HEK293T (cell line): ENCODE measurements around the gene ADORA2B.

Experiments used
- CTCF ChIA-PET: fragments of 350-600 bp; formaldehyde crosslinking; extraction: SDS; loops from one replicate; lab custom pipeline; 2021; ENCODE audit warnings: antibody characterized with exemption, inconsistent platforms; lab: Yijun Ruan, JAX
- POLR2A ChIA-PET: fragments of 350-600 bp; formaldehyde crosslinking; extraction: SDS; loops from one replicate; lab custom pipeline; 2020; ENCODE audit warnings: antibody characterized with exemption, inconsistent platforms; lab: Yijun Ruan, JAX
- DNase-seq: peaks from one replicate; pipeline ENCODE4 v3.0.0; 2012; ENCODE audit warnings: mixed read lengths; ENCODE audit errors: extremely low spot score
- ARNT ChIP-seq: fragments of 450-650 bp; IDR thresholded peaks from 2 replicates; pipeline ENCODE4 v1.6.1; 2017; ENCODE audit warnings: mild to moderate bottlenecking
- BHLHE40 ChIP-seq: fragments of 450-650 bp; IDR thresholded peaks from 2 replicates; pipeline ENCODE4 v1.6.1; 2016; ENCODE audit warnings: mild to moderate bottlenecking, moderate library complexity, borderline replicate concordance
- CTBP1 ChIP-seq: fragments of 450-650 bp; IDR thresholded peaks from 2 replicates; pipeline ENCODE4 v1.6.1; 2016; ENCODE audit warnings: borderline replicate concordance
- ELF4 ChIP-seq: fragments of 450-650 bp; IDR thresholded peaks from 2 replicates; pipeline ENCODE4 v1.6.1; 2017; ENCODE audit warnings: antibody characterized with exemption
- FOXA1 ChIP-seq: fragments of 450-650 bp; IDR thresholded peaks from 2 replicates; pipeline ENCODE4 v1.6.1; 2016; ENCODE audit warnings: mild to moderate bottlenecking
- FOXK2 ChIP-seq: fragments of 450-650 bp; IDR thresholded peaks from 2 replicates; pipeline ENCODE4 v1.6.1; 2016; ENCODE audit warnings: mild to moderate bottlenecking
- FOXM1 ChIP-seq: fragments of 450-650 bp; IDR thresholded peaks from 2 replicates; pipeline ENCODE4 v1.6.1; 2017; ENCODE audit warnings: mild to moderate bottlenecking, borderline replicate concordance
- HDGF ChIP-seq: fragments of 450-650 bp; IDR thresholded peaks from 2 replicates; pipeline ENCODE4 v1.6.1; 2017; ENCODE audit warnings: antibody characterized with exemption, borderline replicate concordance
- L3MBTL2 ChIP-seq: fragments of 450-650 bp; conservative IDR thresholded peaks from 2 replicates; pipeline ENCODE4 v1.6.1; 2016; ENCODE audit warnings: mild to moderate bottlenecking
- LEF1 ChIP-seq: fragments of 450-650 bp; IDR thresholded peaks from 2 replicates; pipeline ENCODE4 v1.6.1; 2017; ENCODE audit warnings: mild to moderate bottlenecking, borderline replicate concordance
- NFRKB ChIP-seq: fragments of 450-650 bp; IDR thresholded peaks from 2 replicates; pipeline ENCODE4 v1.6.1; 2016; ENCODE audit warnings: mild to moderate bottlenecking, moderate library complexity
- PKNOX1 ChIP-seq: fragments of 450-650 bp; IDR thresholded peaks from 2 replicates; pipeline ENCODE4 v1.6.1; 2016
- SP1 ChIP-seq: fragments of 450-650 bp; IDR thresholded peaks from 2 replicates; pipeline ENCODE4 v1.6.1; 2017
- SUZ12 ChIP-seq: fragments of 450-650 bp; IDR thresholded peaks from 2 replicates; pipeline ENCODE4 v1.6.1; 2016; ENCODE audit warnings: mild to moderate bottlenecking
- TARDBP ChIP-seq: fragments of 450-650 bp; IDR thresholded peaks from 2 replicates; pipeline ENCODE4 v1.6.1; 2016
- ZNF384 ChIP-seq: fragments of 450-650 bp; IDR thresholded peaks from 2 replicates; pipeline ENCODE4 v1.6.1; 2016

ADORA2B gene

DNA sequence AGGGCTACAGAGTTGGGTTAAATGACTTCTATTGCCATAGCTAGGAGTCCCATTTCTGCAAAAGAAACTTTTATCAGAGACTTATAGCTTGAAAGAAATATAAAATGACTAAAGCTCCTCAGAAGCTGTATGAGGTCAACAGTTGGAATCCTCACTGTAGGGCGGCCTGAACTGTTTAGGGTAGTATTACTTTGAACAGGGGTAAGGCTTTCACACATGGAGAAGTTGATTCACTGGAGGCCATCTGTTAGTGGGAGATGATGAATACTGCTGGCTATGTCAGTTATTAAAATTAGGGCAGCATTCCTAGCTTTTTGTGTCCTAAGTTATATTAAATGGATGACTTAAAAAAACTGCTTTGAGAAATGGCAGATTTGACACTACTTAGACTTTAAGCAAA lies 60.7 kb downstream of the ADORA2B start:
- TF ChIP-seq TARDBP (no peak), LEF1 (no peak), NFRKB (no peak), SP1 (no peak), FOXA1 (no peak), ZNF384 (no peak)
- DNase-seq, result no peak
- ChIA-PET CTCF (no interaction called here), POLR2A (interaction anchor here (0.8 to 1.2 kb wide), 3 partner anchors 10 to 148 kb away, joined by 3 to 5 read pairs (median 3); no protein-coding TSS in a partner anchor)

- DNase-seq, result no peak
- POLR2A ChIA-PET, result no interaction called here
- TF ChIP-seq ZNF384 (no peak), L3MBTL2 (no peak), TARDBP (no peak), ELF4 (no peak), FOXM1 (no peak), PKNOX1 (no peak), FOXK2 (no peak), NFRKB (no peak)
- CTCF ChIA-PET, result no interaction called here
Measured at GRCh38 chr17:16007439-16007838, 62.5 kb downstream of the ADORA2B start.

GRCh38 chr17:16013943-16014407 lies 69.0 kb downstream of the ADORA2B start:
- peak; percentile 43 for DNase-seq
- CTCF ChIA-PET, result interaction anchor here (1.2 kb wide), 1 partner anchor 198 kb away, joined by 3 read pairs; no protein-coding TSS in a partner anchor
- POLR2A ChIA-PET, result interaction anchor here (4.5 kb wide), 1 partner anchor 14 kb away, joined by 34 read pairs; the partner anchor contains the start of genes TTC19 and ZSWIM7
- TF ChIP-seq ARNT (no peak), SP1 (no peak), ZNF384 (no peak), BHLHE40 (no peak), CTBP1 (no peak), FOXK2 (no peak), L3MBTL2 (no peak), HDGF (no peak), SUZ12 (no peak)

DNA sequence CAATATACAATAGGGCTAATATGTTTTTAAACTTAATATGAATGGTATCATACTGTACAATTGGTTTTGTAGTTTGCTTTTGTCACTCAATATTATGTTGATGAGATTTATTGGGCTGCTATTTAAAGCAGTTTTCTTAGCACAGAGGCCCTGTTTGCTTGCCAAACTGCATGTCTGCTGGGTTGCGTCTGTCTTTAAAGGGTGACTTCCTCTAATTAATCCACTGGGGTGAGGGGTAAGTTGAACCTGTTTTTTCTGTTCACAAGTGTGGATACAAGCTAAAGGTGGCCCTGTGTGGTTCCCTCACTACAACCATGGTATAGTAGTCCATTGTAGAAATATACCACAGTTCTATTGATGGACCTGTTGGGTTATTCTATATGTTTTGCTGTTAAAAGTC lies 74.4 kb downstream of the ADORA2B start:
- TF ChIP-seq TARDBP, result no peak
- TF ChIP-seq FOXM1, result no peak
- TF ChIP-seq BHLHE40, result no peak
- TF ChIP-seq NFRKB, result no peak
- no peak for TF ChIP-seq PKNOX1
- no peak for TF ChIP-seq FOXA1
- no peak for TF ChIP-seq ARNT
- POLR2A ChIA-PET, result interaction anchor here (1.4 kb wide), 1 partner anchor 20 kb away, joined by 3 read pairs; the partner anchor contains the start of genes TTC19 and ZSWIM7
- DNase-seq, result no peak
- CTCF ChIA-PET, result no interaction called here

- TF ChIP-seq FOXM1, result no peak
- no peak for TF ChIP-seq ELF4
- TF ChIP-seq ARNT, result no peak
- TF ChIP-seq PKNOX1, result no peak
- TF ChIP-seq SP1, result no peak
- no peak for TF ChIP-seq HDGF
- TF ChIP-seq ZNF384, result no peak
- no peak for TF ChIP-seq FOXA1
- TF ChIP-seq FOXK2, result no peak
- ChIA-PET POLR2A (interaction anchor here (1.6 kb wide), 1 partner anchor 24 kb away, joined by 5 read pairs; the partner anchor contains the start of genes TTC19 and ZSWIM7), CTCF (no interaction called here)
- no peak for DNase-seq
Measured at GRCh38 chr17:16023881-16024280, 79.0 kb downstream of the ADORA2B start.

GRCh38 chr17:16025202-16025601 lies 80.3 kb downstream of the ADORA2B start:
- ChIA-PET POLR2A (interaction anchor here (0.9 kb wide), 1 partner anchor 80 kb away, joined by 3 read pairs; the partner anchor contains the start of gene ADORA2B), CTCF (no interaction called here)
- no peak for TF ChIP-seq ARNT
- no peak for TF ChIP-seq HDGF
- TF ChIP-seq BHLHE40, result no peak
- no peak for TF ChIP-seq ZNF384
- TF ChIP-seq L3MBTL2, result no peak
- TF ChIP-seq ELF4, result no peak
- TF ChIP-seq CTBP1, result no peak
- TF ChIP-seq PKNOX1, result no peak
- TF ChIP-seq FOXK2, result no peak
- no peak for TF ChIP-seq FOXA1
- TF ChIP-seq SUZ12, result no peak
- no peak for TF ChIP-seq FOXM1
- TF ChIP-seq NFRKB, result no peak
- no peak for TF ChIP-seq TARDBP
- no peak for TF ChIP-seq SP1
- no peak for TF ChIP-seq LEF1
- no peak for DNase-seq
